ENCODE results near the gene CD59.

- TF ChIP-seq POLR2A (IDR thresholded peaks at IDR 0.05) (no peak), CTCF (IDR thresholded peaks at IDR 0.05) (no peak), POLR2AphosphoS5 (IDR thresholded peaks at IDR 0.05) (no peak)
These were observed 62.0 kb downstream of the CD59 start for GRCh38 chr11:33674035-33674814.
